Measurements from ENCODE around the gene AATF.

The AATF gene

GRCh38 chr17:37037590-37038155 lies 88.9 kb downstream of the AATF start:
- in situ Hi-C loops (cut with MboI; ENCODE audit: low sequenced_read_pairs): no loop called here

GRCh38 chr17:37039269-37039668 lies 90.5 kb downstream of the AATF start:
- in situ Hi-C loops (cut with MboI; ENCODE audit: low sequenced_read_pairs): no loop called here

- in situ Hi-C loops (cut with MboI; ENCODE audit: low sequenced_read_pairs): loop anchor here (10.0 kb wide), 1 partner anchor 407 kb away; no protein-coding TSS in a partner anchor
These were observed 93.2 kb downstream of the AATF start for GRCh38 chr17:37041932-37042331.

- in situ Hi-C loops (cut with MboI; ENCODE audit: low sequenced_read_pairs): loop anchor here (10.0 kb wide), 1 partner anchor 408 kb away; no protein-coding TSS in a partner anchor
These were observed 94.4 kb downstream of the AATF start for GRCh38 chr17:37043201-37043600.

GRCh38 chr17:37045351-37045922 lies 96.7 kb downstream of the AATF start:
- in situ Hi-C loops (cut with MboI; ENCODE audit: low sequenced_read_pairs): loop anchor here (10.0 kb wide), 1 partner anchor 411 kb away; no protein-coding TSS in a partner anchor

- in situ Hi-C loops (cut with MboI; ENCODE audit: low sequenced_read_pairs): loop anchor here (10.0 kb wide), 1 partner anchor 413 kb away; no protein-coding TSS in a partner anchor
These were observed 98.9 kb downstream of the AATF start for GRCh38 chr17:37047631-37048104.

- in situ Hi-C loops (cut with MboI; ENCODE audit: low sequenced_read_pairs): loop anchor here (10.0 kb wide), 1 partner anchor 414 kb away; no protein-coding TSS in a partner anchor
These were observed 100.1 kb downstream of the AATF start for GRCh38 chr17:37048811-37049210.

- in situ Hi-C loops (cut with MboI; ENCODE audit: low sequenced_read_pairs): no loop called here
These were observed 102.2 kb downstream of the AATF start for GRCh38 chr17:37050920-37051319.

- in situ Hi-C loops (cut with MboI; ENCODE audit: low sequenced_read_pairs): no loop called here
These were observed 102.6 kb downstream of the AATF start for GRCh38 chr17:37051381-37051780.

- in situ Hi-C loops (cut with MboI; ENCODE audit: low sequenced_read_pairs): no loop called here
These were observed 103.1 kb downstream of the AATF start for GRCh38 chr17:37051833-37052232.

- in situ Hi-C loops (cut with MboI; ENCODE audit: low sequenced_read_pairs): no loop called here
These were observed 103.7 kb downstream of the AATF start for GRCh38 chr17:37052450-37052849.

GRCh38 chr17:37054894-37055293 lies 106.1 kb downstream of the AATF start:
- in situ Hi-C loops (cut with MboI; ENCODE audit: low sequenced_read_pairs): no loop called here

GRCh38 chr17:37056622-37057021 lies 107.9 kb downstream of the AATF start:
- in situ Hi-C loops (cut with MboI; ENCODE audit: low sequenced_read_pairs): no loop called here

- in situ Hi-C loops (cut with MboI; ENCODE audit: low sequenced_read_pairs): no loop called here
These were observed 110.7 kb downstream of the AATF start for GRCh38 chr17:37059493-37059892.

GRCh38 chr17:37060094-37060493 lies 111.3 kb downstream of the AATF start:
- in situ Hi-C loops (cut with MboI; ENCODE audit: low sequenced_read_pairs): no loop called here

- in situ Hi-C loops (cut with MboI; ENCODE audit: low sequenced_read_pairs): no loop called here
These were observed 112.2 kb downstream of the AATF start for GRCh38 chr17:37060928-37061327.

GRCh38 chr17:37062021-37062420 lies 113.3 kb downstream of the AATF start:
- in situ Hi-C loops (cut with MboI; ENCODE audit: low sequenced_read_pairs): no loop called here

- in situ Hi-C loops (cut with MboI; ENCODE audit: low sequenced_read_pairs): no loop called here
These were observed 115.5 kb downstream of the AATF start for GRCh38 chr17:37064206-37064605.

- in situ Hi-C loops (cut with MboI; ENCODE audit: low sequenced_read_pairs): no loop called here
These were observed 116.2 kb downstream of the AATF start for GRCh38 chr17:37064956-37065355.

GRCh38 chr17:37065486-37066321 lies 117.0 kb downstream of the AATF start:
- in situ Hi-C loops (cut with MboI; ENCODE audit: low sequenced_read_pairs): no loop called here

All from HL-60/S4 treated with retinoic acid at 250 ng/mL for 4 days and 3 days (cell line).